GM10847 (cell line): ENCODE measurements around the gene SCN1B.

ENCODE experiments used
- POLR2A ChIP-seq: IDR thresholded peaks from 2 replicates; pipeline ENCODE4 v1.6.1; 2011; ENCODE audit not compliant: insufficient read length; ENCODE audit errors: extremely low read depth

SCN1B gene

GRCh38 chr19:35030257-35031071 lies at the start of gene SCN1B:
Gene SCN1B (plus strand): TSS chr19:35030470. CDS start chr19:35030821, 351 bp downstream.
- no peak for TF ChIP-seq POLR2A

- no peak for TF ChIP-seq POLR2A
These were observed 48.0 kb upstream of the SCN1B start for GRCh38 chr19:34982275-34982674.

- no peak for TF ChIP-seq POLR2A
These were observed 46.5 kb upstream of the SCN1B start for GRCh38 chr19:34983786-34984185.

GRCh38 chr19:34984287-34984686 lies 46.0 kb upstream of the SCN1B start:
- no peak for TF ChIP-seq POLR2A

GRCh38 chr19:34985249-34986022 lies 44.8 kb upstream of the SCN1B start:
- no peak for TF ChIP-seq POLR2A

- no peak for TF ChIP-seq POLR2A
These were observed 42.2 kb upstream of the SCN1B start for GRCh38 chr19:34988119-34988518.

- no peak for TF ChIP-seq POLR2A
These were observed 41.0 kb upstream of the SCN1B start for GRCh38 chr19:34989298-34989697.

GRCh38 chr19:34990578-34991192 lies 39.6 kb upstream of the SCN1B start:
- TF ChIP-seq POLR2A = no peak

GRCh38 chr19:34991542-34992333 lies 38.5 kb upstream of the SCN1B start:
- TF ChIP-seq POLR2A = no peak

- no peak for TF ChIP-seq POLR2A
These were observed 36.0 kb upstream of the SCN1B start for GRCh38 chr19:34994286-34994642.

- no peak for TF ChIP-seq POLR2A
These were observed 35.4 kb upstream of the SCN1B start for GRCh38 chr19:34994643-34995541.

GRCh38 chr19:34995551-34995950 lies 34.7 kb upstream of the SCN1B start:
- no peak for TF ChIP-seq POLR2A

GRCh38 chr19:34997071-34997617 lies 33.1 kb upstream of the SCN1B start:
- TF ChIP-seq POLR2A = no peak
